Measurements from ENCODE around the gene HBB. TPM values are rescaled to one million over a fixed set of nuclear protein-coding genes. Genes with fewer than 3 reads are reported as not detected.
A peak's percentile ranks its signal among the peaks of the same experiment; 100 is the strongest.

HBB gene
- total RNA-seq, 1 experiment from 2014 or later = not detected

DNA sequence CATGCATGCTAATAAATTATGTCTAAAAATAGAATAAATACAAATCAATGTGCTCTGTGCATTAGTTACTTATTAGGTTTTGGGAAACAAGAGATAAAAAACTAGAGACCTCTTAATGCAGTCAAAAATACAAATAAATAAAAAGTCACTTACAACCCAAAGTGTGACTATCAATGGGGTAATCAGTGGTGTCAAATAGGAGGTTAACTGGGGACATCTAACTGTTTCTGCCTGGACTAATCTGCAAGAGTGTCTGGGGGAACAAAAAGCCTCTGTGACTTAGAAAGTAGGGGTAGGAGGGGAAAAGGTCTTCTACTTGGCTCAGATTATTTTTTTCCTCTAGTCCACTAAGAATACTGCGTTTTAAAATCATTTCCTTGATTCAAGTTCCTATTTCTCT lies 810 bp upstream of the HBB start:
- DNase-seq (ENCODE audit: low read depth) = no peak

DNA sequence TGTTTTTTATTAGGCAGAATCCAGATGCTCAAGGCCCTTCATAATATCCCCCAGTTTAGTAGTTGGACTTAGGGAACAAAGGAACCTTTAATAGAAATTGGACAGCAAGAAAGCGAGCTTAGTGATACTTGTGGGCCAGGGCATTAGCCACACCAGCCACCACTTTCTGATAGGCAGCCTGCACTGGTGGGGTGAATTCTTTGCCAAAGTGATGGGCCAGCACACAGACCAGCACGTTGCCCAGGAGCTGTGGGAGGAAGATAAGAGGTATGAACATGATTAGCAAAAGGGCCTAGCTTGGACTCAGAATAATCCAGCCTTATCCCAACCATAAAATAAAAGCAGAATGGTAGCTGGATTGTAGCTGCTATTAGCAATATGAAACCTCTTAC lies 1.4 kb downstream of the HBB start:
- DNase-seq (ENCODE audit: low read depth) = no peak

DNA sequence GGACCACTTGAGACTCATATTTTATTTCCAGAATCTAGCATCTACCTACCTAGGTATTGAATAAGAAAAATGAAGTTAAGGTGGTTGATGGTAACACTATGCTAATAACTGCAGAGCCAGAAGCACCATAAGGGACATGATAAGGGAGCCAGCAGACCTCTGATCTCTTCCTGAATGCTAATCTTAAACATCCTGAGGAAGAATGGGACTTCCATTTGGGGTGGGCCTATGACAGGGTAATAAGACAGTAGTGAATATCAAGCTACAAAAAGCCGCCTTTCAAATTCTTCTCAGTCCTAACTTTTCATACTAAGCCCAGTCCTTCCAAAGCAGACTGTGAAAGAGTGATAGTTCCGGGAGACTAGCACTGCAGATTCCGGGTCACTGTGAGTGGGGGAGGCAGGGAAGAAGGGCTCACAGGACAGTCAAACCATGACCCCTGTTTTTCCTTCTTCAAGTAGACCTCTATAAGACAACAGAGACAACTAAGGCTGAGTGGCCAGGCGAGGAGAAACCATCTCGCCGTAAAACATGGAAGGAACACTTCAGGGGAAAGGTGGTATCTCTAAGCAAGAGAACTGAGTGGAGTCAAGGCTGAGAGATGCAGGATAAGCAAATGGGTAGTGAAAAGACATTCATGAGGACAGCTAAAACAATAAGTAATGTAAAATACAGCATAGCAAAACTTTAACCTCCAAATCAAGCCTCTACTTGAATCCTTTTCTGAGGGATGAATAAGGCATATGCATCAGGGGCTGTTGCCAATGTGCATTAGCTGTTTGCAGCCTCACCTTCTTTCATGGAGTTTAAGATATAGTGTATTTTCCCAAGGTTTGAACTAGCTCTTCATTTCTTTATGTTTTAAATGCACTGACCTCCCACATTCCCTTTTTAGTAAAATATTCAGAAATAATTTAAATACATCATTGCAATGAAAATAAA lies 2.1 kb downstream of the HBB start:
- no peak for DNase-seq (ENCODE audit: low read depth)

DNA sequence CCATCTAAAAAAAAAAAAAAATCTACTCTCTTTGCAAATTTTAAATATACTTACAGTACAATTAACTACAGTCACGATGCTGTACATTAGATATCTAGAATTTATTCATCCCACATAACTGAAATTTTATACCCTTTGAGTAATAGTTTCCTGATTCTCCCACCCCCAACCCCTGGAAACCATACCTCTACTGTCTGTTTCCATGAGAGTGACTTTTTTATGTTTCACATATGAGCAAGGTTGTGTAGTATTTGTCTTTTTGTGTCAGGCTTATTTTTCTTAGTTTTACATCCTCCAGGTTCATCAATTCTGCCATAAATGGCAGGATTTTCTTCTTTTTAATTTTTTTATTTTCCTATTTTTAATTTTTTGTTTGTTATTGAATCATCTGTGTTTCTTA lies 3.2 kb downstream of the HBB start:
- no peak for DNase-seq (ENCODE audit: low read depth)

DNA sequence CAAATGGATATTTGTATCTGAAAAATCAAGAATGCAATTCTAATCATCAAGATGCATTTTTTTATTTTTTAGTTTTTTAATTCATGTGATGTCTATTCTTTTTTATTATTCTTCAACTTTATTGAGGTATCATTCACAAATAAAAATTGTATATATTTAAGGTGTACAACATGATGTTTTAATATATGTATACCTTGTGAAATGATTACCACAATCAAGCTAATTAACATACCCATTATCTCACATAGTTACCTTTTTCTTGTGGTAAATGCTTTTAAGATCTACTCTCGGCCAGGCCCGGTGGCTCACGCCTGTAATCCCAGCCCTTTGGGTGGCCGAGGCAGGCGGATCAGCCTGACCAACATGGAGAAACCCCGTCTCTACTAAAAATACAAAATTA lies 3.7 kb downstream of the HBB start:
- no peak for DNase-seq (ENCODE audit: low read depth)

DNA sequence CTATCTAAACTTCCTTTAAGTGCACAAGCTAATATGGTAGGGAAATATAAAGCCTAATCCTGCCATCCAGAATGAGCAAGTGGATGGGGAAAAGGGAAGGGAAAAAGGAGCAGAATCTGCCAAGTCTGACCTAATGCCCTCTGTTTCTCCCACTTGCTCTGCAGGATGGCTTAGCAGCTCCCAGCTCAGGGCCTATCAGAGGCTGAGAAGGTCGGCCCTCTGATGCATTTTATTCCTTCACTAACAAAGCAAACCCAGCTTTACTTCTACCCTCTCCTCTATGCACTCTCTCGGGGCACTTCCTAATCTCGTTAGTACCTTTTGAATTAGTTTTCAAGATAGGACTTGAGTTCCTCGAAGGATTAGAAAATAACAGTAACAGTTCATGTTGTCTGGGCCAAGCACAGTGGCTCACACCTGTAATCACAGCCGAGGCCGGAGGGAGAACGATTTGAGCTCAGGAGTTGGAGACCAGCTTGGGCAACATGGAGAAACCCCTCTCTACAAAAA lies 16.4 kb downstream of the HBB start:
- DNase-seq (ENCODE audit: low read depth) = no peak

DNA sequence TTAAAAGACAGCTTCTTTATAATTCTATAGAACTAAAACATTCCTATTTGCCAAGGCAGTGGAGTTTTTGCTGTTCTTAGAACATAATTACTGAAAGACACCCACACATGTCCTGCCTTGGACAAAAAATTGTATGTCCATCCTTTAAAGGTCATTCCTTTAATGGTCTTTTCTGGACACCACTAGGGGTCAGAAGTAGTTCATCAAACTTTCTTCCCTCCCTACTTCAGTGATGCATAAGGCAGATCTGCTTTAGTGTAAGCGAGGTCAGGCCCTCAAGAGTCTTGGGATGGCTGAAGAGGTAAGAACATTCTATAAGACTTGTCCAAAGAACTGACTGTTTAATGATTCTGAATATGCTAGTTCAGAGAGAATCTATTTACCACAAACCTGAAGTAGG lies 22.1 kb downstream of the HBB start:
- DNase-seq (ENCODE audit: low read depth) = peak; percentile 67

DNA sequence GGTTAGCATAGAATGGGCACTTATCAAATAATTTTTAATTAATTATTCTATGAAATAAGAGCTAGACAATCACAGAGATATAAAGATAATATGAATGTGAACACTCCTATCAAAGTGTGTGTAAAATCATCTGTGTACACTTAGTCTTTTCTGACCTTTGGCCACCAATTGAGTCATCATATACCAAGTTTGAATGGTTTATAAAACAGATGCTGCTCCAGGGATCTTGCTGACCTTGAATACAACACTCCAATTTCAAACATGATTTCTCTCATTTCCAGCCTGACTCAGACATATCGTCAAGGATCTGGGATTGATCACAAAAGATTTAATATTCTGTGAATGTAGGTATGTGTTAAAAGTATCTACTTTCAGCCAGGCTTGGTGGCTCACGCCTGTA lies 23.5 kb downstream of the HBB start:
- DNase-seq (ENCODE audit: low read depth) = no peak

- no peak for DNase-seq (ENCODE audit: low read depth)
Observed at GRCh38 chr11:5200582-5200981, 26.3 kb downstream of the HBB start, which contains the start of gene OR51V1. TSS of gene OR51V1 (minus strand) at chr11:5200682. CDS start at chr11:5200682, 0 bp downstream.

DNA sequence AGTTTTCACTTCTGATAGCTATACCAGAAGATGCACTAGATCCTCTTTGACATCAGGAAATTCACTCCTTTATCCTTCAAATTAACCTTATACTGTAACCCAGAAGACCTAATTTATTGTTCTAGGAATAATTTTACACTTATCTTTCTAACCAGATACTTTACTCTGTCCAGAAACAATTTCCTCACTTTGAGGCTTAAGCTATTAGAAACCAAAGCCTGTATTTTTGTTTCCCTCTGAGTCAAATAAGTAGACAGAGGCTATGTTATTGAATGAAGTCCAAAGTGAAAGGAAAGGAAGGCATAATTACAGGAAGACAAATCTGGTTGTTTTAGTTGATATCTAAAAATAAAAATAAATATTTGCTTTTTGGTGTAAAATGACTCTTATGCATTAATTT lies 28.6 kb downstream of the HBB start:
- DNase-seq (ENCODE audit: low read depth) = no peak

GRCh38 chr11:5197536-5197935 lies 29.3 kb downstream of the HBB start:
- DNase-seq (ENCODE audit: low read depth) = no peak

GRCh38 chr11:5196731-5197130 lies 30.1 kb downstream of the HBB start:
- DNase-seq (ENCODE audit: low read depth) = no peak

- no peak for DNase-seq (ENCODE audit: low read depth)
Observed at GRCh38 chr11:5196067-5196466, 30.8 kb downstream of the HBB start.

GRCh38 chr11:5192738-5193137 lies 34.1 kb downstream of the HBB start:
- DNase-seq (ENCODE audit: low read depth) = no peak

GRCh38 chr11:5188201-5188600 lies 38.7 kb downstream of the HBB start:
- no peak for DNase-seq (ENCODE audit: low read depth)

- DNase-seq (ENCODE audit: low read depth) = no peak
Observed at GRCh38 chr11:5178046-5178837, 48.6 kb downstream of the HBB start.

Other genes starting within 250 kb of the HBB start
- gene OR51L1, start 232.2 kb downstream of the HBB start, total RNA-seq (2014; rRNA removed; shearing (Covaris generic)) = not detected in 2 replicates
- not detected in 2 replicates for gene OR52J3, start 180.5 kb downstream of the HBB start, total RNA-seq (2014; rRNA removed; shearing (Covaris generic))
- not detected in 2 replicates for gene OR52E2, start 167.4 kb downstream of the HBB start, total RNA-seq (2014; rRNA removed; shearing (Covaris generic))
- gene OR52E1, start 157.5 kb downstream of the HBB start, total RNA-seq (2014; rRNA removed; shearing (Covaris generic)) = not detected in 2 replicates
- gene OR52A5, start 88.7 kb downstream of the HBB start, total RNA-seq (2014; rRNA removed; shearing (Covaris generic)) = not detected in 2 replicates
- not detected in 2 replicates for gene OR52A1, start 72.3 kb downstream of the HBB start, total RNA-seq (2014; rRNA removed; shearing (Covaris generic))
- gene OR51V1, start 26.4 kb downstream of the HBB start, total RNA-seq (2014; rRNA removed; shearing (Covaris generic)) = not detected in 2 replicates
- not detected in 2 replicates for gene HBD, start 7.4 kb upstream of the HBB start, total RNA-seq (2014; rRNA removed; shearing (Covaris generic))
- gene HBG1, start 22.8 kb upstream of the HBB start, total RNA-seq (2014; rRNA removed; shearing (Covaris generic)) = not detected in 2 replicates
- gene HBG2, start 27.7 kb upstream of the HBB start, total RNA-seq (2014; rRNA removed; shearing (Covaris generic)) = 1.3 TPM in 1 of 2 replicates, not detected in the other
- 4.6 and 6.4 TPM in 2 replicates for gene HBE1, start 42.9 kb upstream of the HBB start, total RNA-seq (2014; rRNA removed; shearing (Covaris generic))
- not detected in 2 replicates for gene OR51B4, start 74.9 kb upstream of the HBB start, total RNA-seq (2014; rRNA removed; shearing (Covaris generic))
- gene OR51B2, start 97.2 kb upstream of the HBB start, total RNA-seq (2014; rRNA removed; shearing (Covaris generic)) = 0.36 TPM in 1 of 2 replicates, not detected in the other
- gene OR51B5, start 116.5 kb upstream of the HBB start, total RNA-seq (2014; rRNA removed; shearing (Covaris generic)) = 1.8 and 2.0 TPM in 2 replicates
- not detected in 2 replicates for gene OR51B6, start 124.4 kb upstream of the HBB start, total RNA-seq (2014; rRNA removed; shearing (Covaris generic))
- gene OR51M1, start 156.7 kb upstream of the HBB start, total RNA-seq (2014; rRNA removed; shearing (Covaris generic)) = not detected in 2 replicates
- gene OR51Q1, start 195.0 kb upstream of the HBB start, total RNA-seq (2014; rRNA removed; shearing (Covaris generic)) = not detected in 2 replicates
- gene OR51I1, start 214.4 kb upstream of the HBB start, total RNA-seq (2014; rRNA removed; shearing (Covaris generic)) = 0.20 TPM in 1 of 2 replicates, not detected in the other
- not detected in 2 replicates for gene OR51I2, start 222.3 kb upstream of the HBB start, total RNA-seq (2014; rRNA removed; shearing (Covaris generic))